B cell (primary cell): ENCODE data around the gene CIAO2A. TPM values are rescaled to one million over a fixed set of nuclear protein-coding genes. Genes with fewer than 3 reads are reported as not detected.

Source experiments
- ATAC-seq: fragments of 200-7000 bp; cut with Tn5 transposase; one replicate; pipeline ENCODE4 v1.10.0; 2021; ENCODE audit warnings: low read depth, mild to moderate bottlenecking, moderate number of reproducible peaks, moderate library complexity
- CTCF ChIA-PET: fragments of 350-600 bp; sonication (Branson Sonifier 250); formaldehyde crosslinking; loops from one replicate; lab custom pipeline; 2021; ENCODE audit warnings: antibody characterized with exemption, inconsistent platforms; lab: Charles Lee
- POLR2A ChIA-PET: fragments of 350-600 bp; sonication (Branson Sonifier 250); formaldehyde crosslinking; loops from one replicate; lab custom pipeline; 2021; ENCODE audit warnings: antibody characterized with exemption; lab: Charles Lee
- DNase-seq: peaks from one replicate; pipeline ENCODE4 v3.0.0; 2013
- H2AFZ ChIP-seq: 2 replicates; pipeline ENCODE4 v1.6.1; 2012; ENCODE audit warnings: mild to moderate bottlenecking, low read depth, low read length; ENCODE audit not compliant: insufficient read depth, poor library complexity, severe bottlenecking
- H3K27ac ChIP-seq, 2 donors: 1 replicate in 1 of 2; 2 replicates in 1 of 2; pipeline ENCODE4 v1.5.1; 2012 to 2013; ENCODE audit warnings: low read length in 2 of 2, mild to moderate bottlenecking in 2 of 2, moderate library complexity in 1 of 2
- H3K27me3 ChIP-seq, 4 experiments: fragments of 200-600 bp in 1 of 4; sonication (generic) in 1 of 4; replicated peaks in 1 of 4; 1 replicate in 2 of 4; 2 replicates in 2 of 4; pipeline versions ENCODE4 v1.6.1 to v1.7.0; 2013 to 2016; ENCODE audit warnings: low read length in 3 of 4, mild to moderate bottlenecking in 2 of 4, mixed read lengths in 1 of 4, moderate library complexity in 1 of 4; ENCODE audit not compliant: insufficient read depth in 4 of 4, control insufficient read depth in 3 of 4; ENCODE audit errors: control extremely low read depth in 1 of 4
- H3K36me3 ChIP-seq, 2 experiments: replicated peaks in 1 of 2; 1 replicate in 1 of 2; 2 replicates in 1 of 2; pipeline versions ENCODE4 v1.6.1 to v1.7.1; 2013; ENCODE audit warnings: low read length in 1 of 2; ENCODE audit not compliant: insufficient read depth in 2 of 2, control insufficient read depth in 1 of 2; ENCODE audit errors: control extremely low read depth in 1 of 2, extremely low read depth in 1 of 2
- H3K4me1 ChIP-seq, 2 donors: fragments of 200-600 bp in 1 of 2; sonication (generic) in 1 of 2; 1 replicate in 1 of 2; 2 replicates in 1 of 2; pipeline versions ENCODE4 v1.5.1 to v1.6.1; 2013 to 2017; ENCODE audit warnings: low read length in 2 of 2; ENCODE audit not compliant: control insufficient read depth in 2 of 2, insufficient read depth in 2 of 2
- H3K4me2 ChIP-seq: replicated peaks from 2 replicates; pipeline ENCODE3; 2012; ENCODE audit warnings: mild to moderate bottlenecking, low read depth, low read length; ENCODE audit not compliant: poor library complexity, severe bottlenecking
- H3K4me3 ChIP-seq, 5 experiments: fragments of 200-600 bp in 1 of 5; sonication (generic) in 1 of 5; 1 replicate in 3 of 5; 2 replicates in 2 of 5; pipeline versions ENCODE4 v1.5.1 to v1.7.0; 2011 to 2016; ENCODE audit warnings: low read length in 4 of 5, mild to moderate bottlenecking in 4 of 5, low read depth in 2 of 5, control low read depth in 1 of 5, moderate library complexity in 1 of 5; ENCODE audit not compliant: insufficient read depth in 1 of 5; ENCODE audit errors: control extremely low read depth in 1 of 5, extremely low read depth in 1 of 5
- H3K79me2 ChIP-seq: fragments of 200-600 bp; sonication (generic); one replicate; pipeline ENCODE4 v1.6.0; 2016; ENCODE audit warnings: low read length; ENCODE audit not compliant: control insufficient read depth, insufficient read depth
- H3K9ac ChIP-seq: fragments of 200-600 bp; sonication (generic); 2 replicates; pipeline ENCODE4 v1.6.1; 2017; ENCODE audit warnings: mild to moderate bottlenecking, low read length, moderate library complexity
- H3K9me3 ChIP-seq, 3 donors: one replicate each; pipeline versions ENCODE4 v1.6.1 to v1.7.1; 2013; ENCODE audit warnings: low read length in 2 of 3; ENCODE audit not compliant: control insufficient read depth in 2 of 3, insufficient read depth in 1 of 3; ENCODE audit errors: control extremely low read depth in 1 of 3
- H4K20me1 ChIP-seq: 2 replicates; pipeline ENCODE4 v1.6.0; 2012; ENCODE audit warnings: mild to moderate bottlenecking, low read length; ENCODE audit not compliant: insufficient read depth, control insufficient read depth, poor library complexity, severe bottlenecking
- H3K27ac Mint-ChIP-seq: one replicate; pipeline ENCODE4 v1.8.0; 2021; ENCODE audit warnings: mixed read lengths
- H3K27me3 Mint-ChIP-seq: one replicate; pipeline ENCODE4 v1.8.0; 2021; ENCODE audit warnings: mixed read lengths
- H3K4me1 Mint-ChIP-seq: one replicate; pipeline ENCODE4 v1.8.0; 2021; ENCODE audit warnings: mixed read lengths
- H3K4me3 Mint-ChIP-seq: one replicate; pipeline ENCODE4 v1.8.0; 2021; ENCODE audit warnings: mixed read lengths
- H3K9me3 Mint-ChIP-seq: one replicate; pipeline ENCODE4 v1.8.0; 2022; ENCODE audit warnings: mixed read lengths; ENCODE audit not compliant: insufficient read depth
- CTCF ChIP-seq: fragments of 200-600 bp; IDR thresholded peaks from one replicate; pipeline ENCODE4 v1.8.0; 2022; ENCODE audit warnings: antibody characterized with exemption, mild to moderate bottlenecking
- EZH2 ChIP-seq: IDR thresholded peaks from 2 replicates; pipeline ENCODE4 v1.6.1; 2012; ENCODE audit warnings: borderline replicate concordance, low read depth, mild to moderate bottlenecking, moderate library complexity, low read length; ENCODE audit not compliant: insufficient read depth, poor library complexity, severe bottlenecking
- WGBS: methylation state at CpG from one replicate; pipeline ENCODE4 v1.1.5; 2013; ENCODE audit warnings: missing lambda C conversion rate; ENCODE audit not compliant: insufficient coverage; 5-methylcytosine and 5-hydroxymethylcytosine counted together
- intact Hi-C: fragments of 100-400 bp; cut with micrococcal nuclease; formaldehyde crosslinking; loops from one replicate; pipeline ENCODE4 v1.10.0; 2022
- polyA plus RNA-seq: library from polyadenylated mRNA; depleted of rRNA; stranded (reverse); fragments of >200 nt; gene quantifications from 2 replicates; pipeline ENCODE4 v1.2.3, GENCODE V29; 2012
- total RNA-seq, 2 donors: library from RNA; stranded (reverse); fragments of 120-200 nt in 1 of 2; gene quantifications; 1 replicate in 1 of 2; 2 replicates in 1 of 2; pipeline versions ENCODE4 v1.2.3 to v1.2.4, GENCODE V29; 2013 to 2022

CIAO2A gene
- total and polyA plus RNA-seq, 2 donors (not counting 1 experiment from before 2014, with no cell fraction given) = 68.2 to 71.5 TPM

GRCh38 chr15:64044300-64045100 is 49.1 kb downstream of the CIAO2A start:
- Mint-ChIP-seq H3K27me3 (no peaks in the 10 kb centered on the region), H3K27ac (peak overlapping the region; percentile 91), H3K9me3 (no peaks in the 10 kb centered on the region), H3K4me3 (peak overlapping the region; percentile 86), H3K4me1 (peaks cover 56% of the 10 kb centered on the region)
- Histone ChIP-seq H3K9me3 (no peaks in the 10 kb centered on the region), H3K4me2 (peak overlapping the region; percentile 87), H2AFZ (peak overlapping the region; percentile 16), H3K4me3 (peak overlapping the region in 4 of 5 experiments; percentile 0 to 35 (median 16)), H3K9ac (no peak overlapping the region), H3K79me2 (peaks cover 2% of the 10 kb centered on the region), H3K36me3 (no peaks in the 10 kb centered on the region), H3K27me3 (no peaks in the 10 kb centered on the region), H3K27ac (peak overlapping the region; percentile 46 to 57), H3K4me1 (peaks cover 55 to 57% of the 10 kb centered on the region in 2 donors), H4K20me1 (peaks cover 7% of the 10 kb centered on the region)
- ATAC-seq = peak; percentile 77
- DNase-seq = peak; percentile 80
- TF ChIP-seq EZH2 (no peak), CTCF (no peak)
- intact Hi-C loops = loop anchor here (2.0 to 5.0 kb wide), 3 partner anchors 34 to 212 kb away; partner anchors contain the start of gene HERC1
- POLR2A ChIA-PET = interaction anchor here (0.9 to 2.9 kb wide), 3 partner anchors 34 to 108 kb away, joined by 3 to 19 read pairs (median 4); partner anchors contain the start of gene CIAO2A
- CTCF ChIA-PET = interaction anchor here (0.6 to 5.4 kb wide), 24 partner anchors 8 to 434 kb away, joined by 3 to 82 read pairs (median 6); partner anchors contain the start of genes CIAO2A and SNX22
- WGBS = 10% methylated on average over 5 of the region's 7 CpGs
